Posterior cingulate gyrus (tissue), 11 donors: ENCODE measurements around the gene FNDC11.

Experiments
- DNase-seq, 10 donors: peaks; one replicate each; pipeline versions ENCODE4 v3.0.0 to v3.0.0-alpha.2; 2020 to 2021; ENCODE audit warnings: mixed read lengths in 3 of 10
- intact Hi-C: fragments of 100-400 bp; cut with DNase I; formaldehyde crosslinking; loops from one replicate; pipeline ENCODE4 v1.15.1; 2023

Gene FNDC11

GRCh38 chr20:63537525-63538203 is 16.3 kb upstream of the FNDC11 start:
- intact Hi-C loops, result loop anchor here (1.0 to 2.0 kb wide), 2 partner anchors 327 to 436 kb away; partner anchors contain the start of gene TPD52L2

GRCh38 chr20:63538204-63539091 is 15.5 kb upstream of the FNDC11 start:
- intact Hi-C loops, result loop anchor here (1.0 to 2.0 kb wide), 2 partner anchors 326 to 435 kb away; partner anchors contain the start of gene TPD52L2

More at GRCh38 chr20:63537525-63538203, 16.3 kb upstream of the FNDC11 start:
- peak; percentile 47 to 96 (median 73) for DNase-seq

GRCh38 chr20:63539092-63539430 is 14.9 kb upstream of the FNDC11 start:
- no peak for DNase-seq
- intact Hi-C loops, result loop anchor here (2.0 kb wide), 1 partner anchor 326 kb away; the partner anchor contains the start of gene TPD52L2

More at GRCh38 chr20:63538204-63539091, 15.5 kb upstream of the FNDC11 start:
- DNase-seq, result no peak

GRCh38 chr20:63539441-63540370 is 14.3 kb upstream of the FNDC11 start:
- intact Hi-C loops, result loop anchor here (2.0 kb wide), 1 partner anchor 325 kb away; the partner anchor contains the start of gene TPD52L2
- no peak for DNase-seq

GRCh38 chr20:63540417-63541186 is 13.4 kb upstream of the FNDC11 start:
- intact Hi-C loops, result no loop called here
- peak in 7 of 10 donors; percentile 30 to 92 (median 56) for DNase-seq

- intact Hi-C loops, result no loop called here
- no peak for DNase-seq
Observed at GRCh38 chr20:63541371-63541770, 12.6 kb upstream of the FNDC11 start.

- intact Hi-C loops, result no loop called here
- no peak for DNase-seq
Observed at GRCh38 chr20:63542031-63542559, 11.9 kb upstream of the FNDC11 start.

DNA sequence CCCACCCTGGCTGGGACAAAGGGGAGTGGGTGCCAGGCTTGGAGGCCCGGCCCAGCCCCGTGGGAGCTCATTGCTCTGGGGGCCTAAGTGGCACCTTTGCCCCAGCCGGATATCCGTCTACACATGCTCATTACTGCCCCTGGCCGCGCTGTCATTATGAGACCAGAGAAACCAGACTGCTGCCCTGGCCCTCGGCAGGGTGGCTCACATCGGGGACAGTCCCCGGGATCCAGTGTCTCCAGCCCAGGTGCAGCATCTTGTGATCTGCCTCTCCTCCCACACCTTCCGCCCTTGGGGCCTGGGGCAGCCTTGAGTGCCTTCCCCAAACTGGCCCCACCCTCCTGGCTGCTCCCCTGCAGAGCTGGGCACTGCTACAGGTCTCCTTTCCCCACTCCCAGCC is 11.3 kb upstream of the FNDC11 start:
- intact Hi-C loops, result no loop called here
- DNase-seq, result no peak

GRCh38 chr20:63543131-63543530 is 10.8 kb upstream of the FNDC11 start:
- DNase-seq, result no peak
- intact Hi-C loops, result no loop called here

GRCh38 chr20:63543733-63544132 is 10.2 kb upstream of the FNDC11 start:
- DNase-seq, result no peak
- intact Hi-C loops, result no loop called here

GRCh38 chr20:63544241-63544957 is 9.6 kb upstream of the FNDC11 start:
- intact Hi-C loops, result no loop called here
- no peak for DNase-seq

DNA sequence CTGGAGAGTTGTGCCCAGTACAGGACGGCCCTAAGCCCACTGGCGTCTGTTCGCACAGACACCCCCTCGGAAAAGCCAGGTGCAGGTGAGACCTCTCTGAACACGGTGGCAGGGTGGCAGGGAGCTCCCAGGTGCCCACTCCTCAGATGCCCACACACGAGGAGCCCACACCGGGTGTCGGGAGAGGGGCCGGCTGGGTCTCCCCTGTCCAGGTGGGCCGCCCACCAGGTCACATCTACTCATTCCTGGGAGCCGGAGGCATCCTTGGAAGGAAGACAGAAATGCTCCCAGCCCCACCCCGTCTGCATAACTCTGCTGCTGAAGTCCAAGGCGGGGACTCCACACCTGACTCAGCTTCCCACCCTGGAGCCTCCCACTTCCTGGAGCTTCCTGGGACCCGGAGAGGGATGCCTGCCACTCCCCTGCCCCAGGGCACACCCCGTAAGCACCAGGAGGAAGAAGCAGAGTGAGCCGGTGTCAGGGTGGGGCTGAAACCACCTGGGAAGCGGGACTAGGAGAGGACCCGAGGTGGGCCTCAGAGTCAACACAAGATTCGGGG is 8.9 kb upstream of the FNDC11 start:
- DNase-seq, result no peak
- intact Hi-C loops, result no loop called here

DNA sequence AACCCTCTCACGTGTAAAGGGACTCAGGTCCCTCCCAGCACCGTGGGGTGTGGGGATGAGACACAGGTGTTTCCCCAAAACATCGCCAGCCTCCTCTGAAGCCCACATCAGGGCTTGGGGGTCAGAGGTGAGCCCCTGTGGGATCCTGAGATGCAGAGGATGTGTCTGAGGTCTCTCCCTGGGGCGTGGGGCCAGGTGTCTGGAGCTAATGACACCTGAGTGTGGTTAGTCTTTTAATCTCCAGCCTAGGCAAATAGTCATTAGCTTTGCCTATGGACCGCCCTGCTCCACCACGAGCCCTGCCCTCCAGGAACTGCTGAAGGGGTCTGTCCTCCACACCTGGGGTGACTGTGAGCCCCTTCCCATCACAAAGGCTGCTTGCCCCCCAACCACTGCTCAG is 8.1 kb upstream of the FNDC11 start:
- DNase-seq, result no peak
- intact Hi-C loops, result no loop called here

DNA sequence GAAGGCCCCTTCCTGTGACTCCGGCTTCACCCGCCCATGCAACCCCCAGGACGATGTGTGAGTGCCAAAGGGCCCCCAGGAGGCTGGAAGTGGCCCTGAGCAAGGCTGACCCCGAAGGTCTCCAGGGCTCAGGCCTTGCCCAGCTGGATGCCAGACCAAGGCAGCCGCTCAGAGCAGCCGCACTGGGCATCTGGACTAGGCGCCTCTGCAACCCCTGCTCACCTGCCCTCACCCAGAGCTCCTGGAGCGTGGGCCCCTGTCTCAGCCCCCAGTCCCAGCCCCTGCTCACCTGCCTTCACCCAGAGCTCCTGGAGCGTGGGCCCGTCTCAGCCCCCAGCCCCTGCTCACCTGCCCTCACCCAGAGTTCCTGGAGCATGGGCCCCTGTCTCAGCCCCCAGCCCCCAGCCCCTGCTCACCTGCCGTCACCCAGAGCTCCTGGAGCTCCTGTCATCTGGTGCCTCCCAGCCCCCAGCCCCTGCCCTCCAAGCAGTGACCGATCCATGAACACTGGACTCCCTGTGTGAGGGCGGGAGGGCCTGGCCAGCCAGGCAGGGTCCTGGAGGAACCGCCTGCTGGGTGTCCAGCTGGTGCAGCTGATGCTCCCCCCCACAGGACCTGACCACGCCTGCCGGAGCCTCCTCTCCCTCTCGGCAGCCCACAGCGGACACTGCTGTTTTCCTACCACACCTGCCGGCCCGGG is 7.6 kb upstream of the FNDC11 start:
- no peak for DNase-seq
- intact Hi-C loops, result no loop called here

GRCh38 chr20:63546956-63547724 is 6.8 kb upstream of the FNDC11 start:
- intact Hi-C loops, result no loop called here
- DNase-seq, result no peak

DNA sequence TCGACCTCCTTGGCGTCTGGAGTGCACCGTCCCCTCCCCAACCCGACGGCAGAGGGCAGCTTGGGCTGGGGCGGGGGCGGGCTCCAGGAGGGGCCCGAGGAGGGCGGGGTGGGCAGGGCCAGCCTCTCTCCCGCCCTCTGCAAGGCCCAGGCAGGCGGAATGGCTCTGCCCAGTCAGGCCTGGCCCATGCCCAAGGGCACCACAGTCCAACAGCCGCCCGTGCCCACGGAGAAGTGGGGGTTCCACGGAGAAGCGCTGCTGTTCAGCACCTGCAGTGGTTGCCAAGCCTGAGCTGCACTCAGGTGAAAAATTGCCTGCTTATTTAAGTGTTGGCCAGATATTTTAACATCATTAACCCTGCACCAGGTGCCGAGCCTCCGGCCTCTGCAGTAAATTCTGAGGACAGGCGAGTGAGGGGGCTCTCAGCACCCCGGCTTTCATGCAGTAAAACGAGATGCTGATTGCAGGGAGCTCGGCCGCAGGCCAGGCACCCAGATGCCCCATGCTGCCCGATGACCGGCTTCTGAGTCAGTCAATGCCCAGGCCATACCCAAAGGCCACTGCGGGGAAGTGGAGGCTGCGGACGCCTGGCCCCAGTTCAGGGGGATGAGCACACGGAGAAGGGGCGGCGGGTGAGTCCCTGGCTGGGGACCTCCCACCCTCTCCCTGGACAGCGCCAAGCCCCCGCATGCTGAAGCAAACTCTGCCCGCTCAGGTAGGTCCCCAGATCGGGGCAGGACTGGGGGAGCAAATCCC is 6.1 kb upstream of the FNDC11 start, which contains the start of gene SRMS:
Gene SRMS, minus strand, starts transcription at position 25 of the 756 bp plus-strand sequence. CDS start 286 bp downstream, outside the sequence.
- no peak for DNase-seq

More for the DNA sequence above, 6.1 kb upstream of the FNDC11 start, which contains the start of gene SRMS:
- intact Hi-C loops, result no loop called here
